Muscle of arm (tissue), 12 donors: ENCODE measurements around the gene HIPK3. TPM values are rescaled to one million over a fixed set of nuclear protein-coding genes. Genes with fewer than 3 reads are reported as not detected.
"Not testable (repeated sequence)": the region's sequence is repeated elsewhere in the genome, so short reads cannot be mapped to it uniquely, and the experiment has no call there.

Experiments used
- DNase-seq: peaks from one replicate; pipeline ENCODE4 v3.0.0-alpha.2; 2013
- polyA plus RNA-seq, 12 donors: library from polyadenylated mRNA; unstranded; fragments of 120-200 nt; gene quantifications; one replicate each; pipeline ENCODE4 v1.2.1, GENCODE V29; 2013; ENCODE audit not compliant: insufficient read length in 12 of 12

The HIPK3 gene
- polyA plus RNA-seq, 12 donors: 52.0 to 121 (median 87.4) TPM; not detected in 1

DNA sequence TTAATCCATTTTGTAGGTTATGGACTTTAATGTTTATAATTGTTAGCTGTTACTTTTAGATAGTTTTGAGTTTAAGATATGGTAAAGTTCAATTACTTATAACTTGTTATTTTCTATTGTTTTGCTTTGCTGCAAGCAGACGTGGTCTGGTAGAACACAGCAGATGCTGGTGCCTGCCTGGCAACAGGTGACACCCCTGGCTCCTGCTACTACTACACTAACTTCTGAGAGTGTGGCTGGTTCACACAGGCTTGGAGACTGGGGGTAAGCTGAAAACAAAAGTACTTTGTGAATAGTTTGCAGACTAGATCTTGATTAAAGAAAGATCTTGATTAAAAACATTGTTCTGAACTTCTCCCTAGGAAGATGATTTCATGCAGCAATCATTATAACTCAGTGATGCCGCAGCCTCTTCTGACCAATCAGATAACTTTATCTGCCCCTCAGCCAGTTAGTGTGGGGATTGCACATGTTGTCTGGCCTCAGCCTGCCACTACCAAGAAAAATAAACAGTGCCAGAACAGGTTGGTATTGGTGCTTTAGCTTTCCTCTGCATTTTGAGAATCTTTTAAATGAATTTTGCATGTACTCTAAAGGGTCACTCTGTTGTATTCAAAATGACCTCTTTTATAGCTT, 90.4 kb downstream of the HIPK3 start:
- DNase-seq: no peak

DNA sequence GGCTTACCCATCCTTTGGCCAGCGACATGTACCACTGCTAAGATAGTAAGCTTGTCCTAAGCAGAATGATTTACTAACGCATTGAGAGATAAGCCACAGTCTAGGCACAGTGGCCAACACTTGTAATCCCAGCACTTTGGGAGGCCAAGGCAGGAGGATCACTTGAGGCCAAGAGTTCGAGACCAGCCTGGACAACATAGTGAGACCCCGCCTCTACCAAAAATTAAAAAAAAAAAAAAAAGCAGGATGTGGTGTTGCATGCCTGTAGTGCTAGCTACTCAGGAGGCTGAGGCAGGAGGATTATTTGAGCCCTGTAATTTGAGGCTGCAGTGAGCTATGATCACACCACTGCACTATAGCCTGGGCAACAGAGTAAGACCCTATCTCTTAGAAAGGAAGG, 93.1 kb downstream of the HIPK3 start:
- no peak for DNase-seq

DNA sequence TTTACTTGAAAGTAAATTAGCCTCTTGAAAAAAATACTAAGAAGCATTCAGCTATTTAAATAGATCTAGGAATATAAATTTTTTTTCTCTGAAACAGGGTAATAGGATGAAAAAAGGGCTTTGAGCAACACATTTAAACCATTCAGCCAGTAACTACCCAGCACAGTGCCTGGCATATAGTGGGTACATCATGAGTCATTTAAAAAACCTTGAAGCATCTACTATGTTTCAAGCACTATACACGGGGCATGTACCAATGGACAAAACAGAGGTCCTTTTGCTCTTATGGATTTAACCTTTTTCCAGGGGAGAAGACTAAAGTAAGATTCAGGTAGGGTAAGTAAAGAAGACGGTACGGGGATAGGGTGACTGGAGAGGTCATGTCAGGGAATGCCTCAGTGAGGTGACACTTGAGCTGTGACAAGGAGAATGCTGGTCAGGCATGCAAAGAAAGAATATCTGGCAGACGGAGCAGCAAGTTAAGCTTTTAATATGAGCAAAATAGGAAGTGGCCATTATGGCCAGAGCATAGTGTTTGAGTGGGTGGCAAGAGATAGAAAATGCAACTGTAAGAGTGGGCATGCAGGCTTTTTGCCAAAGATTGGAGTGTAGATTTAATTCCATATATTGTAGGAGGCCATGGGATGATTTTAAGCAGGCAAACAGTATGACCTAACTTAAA, 101.1 kb downstream of the HIPK3 start:
- no peak for DNase-seq

DNA sequence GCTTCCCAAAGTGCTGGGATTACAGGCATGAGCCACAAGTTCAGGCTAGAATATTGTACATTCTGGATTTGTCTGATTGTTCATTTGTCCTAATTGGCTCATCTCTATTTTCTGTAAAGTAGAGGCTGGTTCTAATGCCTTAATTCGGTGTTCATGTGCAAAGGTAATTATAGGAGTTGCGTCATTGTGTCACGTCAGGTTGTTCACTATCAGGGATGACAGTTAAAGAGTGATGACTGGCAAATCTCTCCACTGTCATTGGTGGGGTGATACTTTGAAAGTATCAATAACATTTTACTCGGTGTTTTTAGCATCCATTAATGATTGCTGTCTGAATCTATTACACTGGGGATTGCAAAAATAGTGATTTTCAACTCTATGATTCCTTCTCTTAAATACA, 103.5 kb downstream of the HIPK3 start:
- DNase-seq: no peak

DNA sequence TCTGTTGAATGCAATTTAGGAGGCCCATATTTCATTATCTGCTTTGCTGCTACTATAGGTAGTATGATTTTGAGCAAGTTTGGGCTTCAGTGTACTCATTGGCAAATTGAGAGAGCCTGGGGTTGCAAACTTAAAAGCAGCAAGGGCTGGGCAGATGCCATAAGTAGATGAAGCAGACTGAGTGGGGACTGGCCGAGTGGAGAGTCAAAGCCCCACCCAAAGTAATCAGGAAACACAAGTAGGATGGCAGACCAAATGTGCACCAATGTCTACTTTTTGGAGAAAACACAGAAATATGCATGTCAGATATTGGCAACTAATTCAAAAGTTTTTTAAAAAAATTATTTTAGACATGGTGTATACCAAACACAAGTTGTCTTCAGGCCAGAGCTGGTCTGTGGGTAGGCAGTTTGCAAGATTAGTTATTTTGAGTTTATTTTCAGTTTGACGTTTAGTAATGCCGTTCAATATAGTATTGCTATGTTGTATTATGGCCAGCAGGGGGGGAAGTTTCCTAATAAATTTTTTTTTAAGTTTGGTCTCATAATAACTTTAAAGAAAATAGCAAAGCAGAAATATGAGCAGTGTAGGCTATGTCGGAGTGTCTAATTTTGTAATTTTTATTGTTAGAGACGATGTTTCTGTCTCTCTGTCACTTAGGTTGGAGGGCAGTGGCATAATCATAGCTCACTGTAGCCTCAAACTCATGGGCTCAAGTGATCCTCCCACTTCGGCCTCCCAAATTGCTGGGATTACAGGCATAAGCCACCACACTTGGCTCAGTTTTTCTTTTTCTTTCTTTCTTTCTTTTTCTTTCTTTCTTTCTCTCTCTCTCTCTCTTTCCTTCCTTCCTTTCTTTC, 105.1 kb downstream of the HIPK3 start:
- peak; percentile 51 for DNase-seq

DNA sequence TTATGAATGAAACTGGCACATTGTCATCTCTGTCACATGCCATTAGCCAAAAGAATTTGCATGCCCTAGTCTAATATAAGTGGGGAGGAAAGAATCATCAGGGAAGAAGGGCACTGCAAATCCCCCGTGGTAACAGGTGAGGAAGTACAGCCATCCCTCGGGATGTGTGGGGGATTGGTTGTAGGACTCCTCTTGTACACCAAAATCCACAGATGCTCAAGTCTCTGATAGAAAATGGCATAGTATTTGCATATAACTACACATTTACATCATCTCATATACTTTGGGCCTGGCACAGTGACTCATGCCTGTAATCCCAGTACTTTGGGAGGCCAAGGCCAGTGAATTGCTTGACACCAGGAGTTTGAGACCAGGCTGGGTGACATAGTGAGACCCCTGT, 109.7 kb downstream of the HIPK3 start:
- DNase-seq: no peak

DNA sequence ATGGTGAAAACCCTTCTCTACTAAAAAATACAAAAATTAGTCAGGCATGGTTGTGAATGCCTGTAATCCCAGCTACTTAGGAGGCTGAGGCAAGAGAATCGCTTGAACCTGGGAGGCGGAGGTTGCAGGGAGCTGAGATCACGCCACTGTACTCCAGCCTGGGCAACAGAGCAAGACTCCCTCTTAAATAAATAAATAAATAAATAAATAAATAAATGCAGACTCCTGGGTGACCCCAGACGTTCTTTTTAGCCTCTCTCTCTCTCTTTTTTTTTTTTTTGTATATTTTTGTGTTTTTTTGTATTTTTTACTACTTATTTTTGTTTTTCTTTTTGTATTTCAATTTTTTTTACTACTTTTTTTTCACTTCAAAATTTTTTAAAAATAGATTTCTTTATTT, 111.3 kb downstream of the HIPK3 start:
- DNase-seq: not testable (repeated sequence)

DNA sequence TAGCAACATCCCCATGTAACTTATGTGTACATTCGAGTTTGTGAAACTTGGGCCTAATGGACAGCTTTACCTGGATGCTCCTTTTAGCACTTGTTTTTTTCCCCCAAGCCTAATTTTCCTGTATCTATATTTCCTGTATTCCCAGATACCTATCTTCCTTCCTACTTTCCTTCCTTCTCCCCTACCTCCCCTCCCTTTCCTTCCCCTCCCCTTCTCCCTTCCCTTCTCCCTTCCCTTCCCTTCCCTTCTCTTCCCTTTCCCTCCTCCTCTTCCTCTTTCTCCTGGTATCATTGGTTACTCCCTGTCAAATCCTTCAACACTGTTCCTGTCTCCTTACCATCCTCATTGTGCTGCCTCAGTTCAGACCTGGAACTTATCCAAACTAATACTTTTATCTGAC, 111.8 kb downstream of the HIPK3 start:
- DNase-seq: no peak

DNA sequence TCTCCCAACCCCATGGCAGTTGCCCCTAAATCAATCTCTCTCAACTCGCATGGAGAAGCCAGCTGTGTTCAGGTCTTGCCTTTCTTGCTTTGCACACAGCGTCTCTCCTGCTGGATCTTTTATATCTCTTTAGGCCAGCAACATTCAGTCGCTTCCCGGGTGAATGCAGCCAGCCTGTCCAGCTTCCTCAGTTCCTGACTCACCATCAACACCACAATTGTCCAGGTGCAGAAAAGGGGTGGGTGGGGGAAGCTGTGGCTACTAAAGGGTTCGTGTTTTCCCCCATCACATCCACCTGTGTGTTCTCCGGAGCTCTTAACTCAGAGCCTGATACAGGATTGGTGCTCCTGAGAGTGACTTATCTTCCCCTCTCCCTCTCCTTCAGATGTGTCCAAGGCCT, 116.5 kb downstream of the HIPK3 start:
- no peak for DNase-seq

DNA sequence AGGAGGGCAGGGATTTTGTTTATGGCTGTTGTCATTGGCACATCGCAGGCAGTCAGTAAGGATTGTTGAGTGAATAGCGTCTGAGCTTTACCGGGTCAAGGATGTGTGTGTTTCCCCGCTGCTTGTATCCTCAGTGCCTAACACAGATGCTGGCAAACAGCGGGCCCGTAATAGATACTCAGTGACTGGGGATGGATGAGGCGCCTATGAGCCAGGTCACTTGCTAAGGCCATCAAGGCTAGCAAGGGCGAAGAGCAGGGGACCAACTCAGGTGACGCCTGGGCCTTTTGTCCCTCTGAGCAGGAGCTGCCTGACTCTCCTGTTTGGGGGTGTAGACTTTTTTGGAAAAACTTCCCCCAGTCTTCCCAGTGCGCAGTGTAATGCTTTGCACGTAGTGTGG, 118.1 kb downstream of the HIPK3 start:
- DNase-seq: no peak

DNA sequence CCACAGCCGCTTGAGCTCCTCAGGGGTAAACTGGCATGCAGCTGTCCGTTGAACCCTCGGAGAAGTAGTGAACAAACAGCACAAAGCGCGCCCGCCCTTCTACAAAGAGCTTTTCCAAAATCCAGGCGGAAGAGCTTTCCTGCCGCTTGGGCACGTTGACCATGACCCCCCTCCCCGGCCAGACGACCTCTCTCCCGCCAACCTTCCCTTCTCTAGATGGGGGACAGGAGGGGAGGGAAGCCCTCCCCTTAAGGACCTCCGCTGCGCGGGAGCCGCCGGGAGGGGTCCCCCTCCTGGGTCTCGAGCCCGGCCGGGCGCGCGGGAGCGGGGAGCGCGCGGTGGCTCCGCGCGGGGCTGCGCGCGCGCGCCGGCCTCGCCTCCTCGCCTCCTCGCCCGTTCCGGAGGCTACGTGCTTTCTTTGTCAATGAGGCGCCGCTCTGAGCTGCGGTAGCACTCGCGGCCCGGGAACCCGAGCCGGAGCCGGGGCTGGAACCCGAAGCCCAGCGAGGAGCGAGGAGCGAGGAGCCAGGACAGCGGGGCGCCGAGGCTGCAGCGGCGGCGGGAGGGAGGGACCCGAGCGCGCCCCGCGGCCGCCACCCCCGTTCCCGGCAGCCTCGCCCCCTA, 118.6 kb downstream of the HIPK3 start, which contains the start of gene KIAA1549L:
TSS of gene KIAA1549L (plus strand) at position 421 of the 624 bp plus-strand sequence.
- DNase-seq: no peak

DNA sequence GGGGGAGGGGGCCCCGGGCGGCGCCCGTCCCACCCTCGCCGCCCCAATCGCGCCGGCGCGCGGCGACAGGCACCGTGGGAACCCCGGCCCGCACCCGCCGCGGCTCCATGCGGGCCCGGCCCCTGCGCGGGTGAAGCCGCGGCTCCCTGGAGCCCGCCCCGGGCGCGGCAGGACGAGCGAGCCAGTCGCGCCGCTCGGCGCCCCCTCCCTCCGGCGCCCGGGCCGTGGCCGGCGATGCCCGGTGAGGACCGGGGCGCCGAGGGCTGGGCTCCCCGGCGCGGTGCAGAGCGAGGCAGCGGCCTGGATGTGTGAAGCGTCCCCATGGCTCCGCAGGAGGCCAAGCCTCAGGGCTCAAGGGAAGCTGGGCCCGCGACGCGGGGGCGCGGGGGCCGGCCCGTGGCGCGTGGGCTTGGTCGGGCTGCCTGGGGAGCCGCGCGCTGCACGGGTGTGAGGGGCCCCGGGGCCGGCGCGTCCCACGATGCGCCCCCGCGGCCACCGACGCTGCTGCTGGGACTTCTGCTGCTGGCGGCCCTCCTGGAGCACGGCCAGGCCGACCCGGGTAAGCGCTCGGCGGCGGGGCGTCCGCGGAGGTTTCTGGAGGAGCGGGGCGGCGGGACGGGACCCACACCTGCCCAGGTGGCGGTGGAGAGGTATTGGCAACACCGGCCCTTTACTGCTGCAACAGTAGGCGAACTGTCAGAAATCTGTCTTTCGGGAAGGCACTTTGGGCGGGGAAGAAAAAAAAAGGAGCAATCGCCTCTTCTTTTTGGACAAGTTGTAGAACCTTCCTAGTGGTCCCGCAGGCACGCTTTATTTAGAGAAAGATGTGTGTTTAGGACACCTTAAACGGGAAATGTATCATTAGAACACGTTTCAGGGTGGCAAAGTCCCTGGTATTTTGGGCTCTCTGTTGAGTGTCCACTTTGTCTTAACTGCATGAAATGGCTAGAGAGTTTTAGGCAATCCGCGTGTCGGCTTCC, 119.4 kb downstream of the HIPK3 start:
- DNase-seq: no peak

DNA sequence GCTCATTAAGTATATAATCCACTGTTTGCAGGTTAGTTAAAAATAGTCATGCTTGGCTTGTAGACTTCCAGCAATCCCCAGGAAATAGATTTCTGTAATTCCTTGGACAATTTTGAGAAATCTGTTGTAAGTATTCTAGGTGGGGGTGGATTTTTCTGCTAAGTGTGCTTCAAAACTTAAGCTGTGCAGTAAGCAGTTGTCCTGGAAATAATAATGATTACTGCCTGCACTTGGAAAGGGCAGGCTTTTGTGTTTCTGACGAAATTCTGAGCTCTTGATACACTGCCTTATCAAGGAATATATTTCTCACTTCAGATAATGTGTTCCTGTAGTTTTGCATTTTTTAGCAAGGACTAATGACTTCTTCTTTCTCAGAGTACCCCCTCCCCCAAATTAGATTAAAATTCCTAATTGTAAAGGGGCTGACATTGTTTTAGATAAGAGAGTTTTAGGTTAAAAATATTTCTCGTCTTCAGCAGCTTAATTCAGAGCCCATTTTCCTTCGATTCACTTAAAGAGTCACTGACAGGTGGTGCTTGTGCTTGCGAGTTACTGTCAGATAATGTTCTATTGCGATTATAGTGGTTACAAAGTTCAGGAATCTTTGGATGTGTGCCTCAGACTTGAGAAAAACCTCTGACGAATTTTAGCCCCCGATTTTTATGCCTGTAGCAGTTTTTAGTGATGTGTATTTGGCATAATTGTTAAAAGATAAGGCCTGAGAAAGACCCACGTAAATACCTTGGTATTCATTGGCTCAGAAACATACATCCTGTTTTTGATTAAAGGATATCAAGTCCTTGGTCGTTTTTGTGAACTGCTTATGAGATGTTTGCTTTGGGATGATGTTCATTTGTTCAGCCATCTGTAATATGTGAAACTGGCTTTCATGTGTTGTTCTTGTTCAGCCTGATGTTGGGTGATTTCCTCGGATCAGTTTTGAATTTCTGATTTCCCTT, 120.5 kb downstream of the HIPK3 start:
- no peak for DNase-seq

DNA sequence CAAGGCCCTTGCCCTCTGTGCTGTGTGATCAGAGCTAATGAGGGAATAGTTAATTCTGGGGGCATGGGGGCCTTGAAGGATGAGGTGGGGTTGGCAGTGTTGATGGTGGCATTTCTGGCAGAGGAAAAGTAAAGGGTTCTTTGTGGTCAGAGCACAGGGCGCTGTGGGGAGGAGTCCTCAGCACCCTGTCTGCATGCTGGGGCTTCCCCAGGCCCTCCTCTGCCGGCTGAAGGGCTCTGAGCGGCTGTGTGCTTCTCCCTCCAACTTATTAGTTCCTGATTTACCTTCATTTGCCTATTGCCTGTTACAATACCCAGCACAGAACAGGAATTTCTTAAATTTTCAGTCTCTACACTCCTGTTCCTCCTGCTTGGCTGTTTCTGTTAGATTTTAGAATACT, 122.8 kb downstream of the HIPK3 start:
- DNase-seq: no peak

DNA sequence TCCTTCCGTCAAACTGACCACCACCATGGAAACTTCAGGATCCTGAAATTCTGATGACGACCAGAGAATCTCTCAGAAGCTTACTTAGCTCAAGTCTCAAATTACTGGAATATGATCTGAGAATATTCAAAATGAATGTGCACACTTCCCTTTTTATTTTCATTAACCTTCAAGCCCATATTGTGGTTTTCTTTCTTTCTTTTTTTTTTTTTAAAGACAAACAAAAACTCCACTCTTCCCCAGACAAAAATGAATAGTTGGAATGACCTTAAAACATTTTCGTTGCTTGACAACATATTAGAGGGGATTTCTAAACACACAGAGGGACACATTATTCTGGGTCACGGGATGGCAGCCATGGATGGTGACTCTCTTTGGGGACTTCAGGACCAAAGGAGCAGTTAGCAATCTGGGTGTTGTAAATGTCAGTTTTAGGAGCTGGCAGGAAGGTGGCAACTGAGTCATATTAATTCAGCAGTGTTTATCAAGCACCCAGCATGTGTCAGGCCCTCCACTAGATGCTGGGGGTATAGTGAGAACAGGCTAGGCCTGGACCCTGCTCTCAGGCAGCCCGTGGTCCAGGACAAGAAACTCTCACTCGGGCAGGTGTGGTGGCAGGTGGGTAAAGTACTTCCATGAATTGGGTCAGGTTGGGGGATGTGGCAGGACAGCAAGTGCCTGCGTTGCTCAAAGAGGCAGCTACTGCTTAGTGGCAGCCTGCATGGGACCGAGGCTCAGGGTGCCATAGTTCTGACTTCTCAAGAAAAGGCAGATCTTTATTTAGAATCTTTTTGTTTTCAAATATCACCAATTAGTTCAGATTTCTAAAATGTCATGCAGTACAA, 126.1 kb downstream of the HIPK3 start:
- no peak for DNase-seq

DNA sequence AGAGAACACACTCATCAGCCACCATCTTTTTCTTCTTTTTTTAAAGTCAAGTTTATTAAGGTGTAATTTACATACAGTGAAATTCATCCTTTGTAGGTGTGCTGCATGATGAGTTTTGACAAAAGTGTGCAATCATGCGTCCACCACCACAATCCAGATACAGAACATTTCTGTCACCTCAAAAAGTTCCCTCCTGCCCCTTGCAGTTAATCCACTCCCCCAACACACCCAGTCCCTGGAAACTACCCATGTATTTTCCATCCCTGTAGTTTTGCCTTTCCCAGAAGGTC, 126.7 kb downstream of the HIPK3 start:
- no peak for DNase-seq

DNA sequence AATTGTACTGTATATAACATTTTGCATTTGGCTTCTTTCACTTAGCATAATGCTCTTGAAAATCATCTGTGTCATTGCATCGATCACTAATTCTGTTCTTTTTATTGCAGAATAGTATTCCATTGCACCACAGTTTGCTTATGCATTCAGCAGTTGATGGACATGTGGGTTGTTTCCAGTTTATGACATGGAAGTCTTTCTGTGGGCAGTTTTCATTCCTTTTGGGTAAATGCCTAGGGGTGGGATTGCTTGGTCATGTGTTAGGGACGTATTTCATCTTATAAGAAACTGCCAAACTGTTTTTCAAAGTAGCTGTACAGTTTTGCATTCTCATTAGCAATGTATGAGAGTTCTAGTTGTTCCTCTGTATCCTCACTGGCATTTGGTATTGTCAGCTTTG, 127.0 kb downstream of the HIPK3 start:
- no peak for DNase-seq

DNA sequence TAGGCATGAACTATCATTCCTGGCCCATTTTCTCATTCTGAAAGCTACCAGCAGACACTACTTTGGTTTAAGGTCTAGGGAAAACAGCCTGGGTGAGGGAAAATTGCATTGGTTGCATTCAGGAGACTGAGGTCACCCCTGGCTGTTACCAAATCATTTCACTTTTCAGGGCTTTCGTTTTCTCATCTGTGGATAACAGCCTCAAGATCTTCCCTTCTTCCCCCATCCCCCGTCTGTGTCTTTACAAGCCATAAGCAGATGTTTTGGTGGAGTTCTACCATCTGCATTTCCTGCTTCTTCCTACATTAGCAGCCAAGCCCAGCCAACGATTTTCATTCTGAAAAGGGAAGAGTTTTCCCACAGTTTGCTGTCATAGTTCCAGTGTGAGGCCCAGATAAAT, 130.4 kb downstream of the HIPK3 start:
- no peak for DNase-seq

DNA sequence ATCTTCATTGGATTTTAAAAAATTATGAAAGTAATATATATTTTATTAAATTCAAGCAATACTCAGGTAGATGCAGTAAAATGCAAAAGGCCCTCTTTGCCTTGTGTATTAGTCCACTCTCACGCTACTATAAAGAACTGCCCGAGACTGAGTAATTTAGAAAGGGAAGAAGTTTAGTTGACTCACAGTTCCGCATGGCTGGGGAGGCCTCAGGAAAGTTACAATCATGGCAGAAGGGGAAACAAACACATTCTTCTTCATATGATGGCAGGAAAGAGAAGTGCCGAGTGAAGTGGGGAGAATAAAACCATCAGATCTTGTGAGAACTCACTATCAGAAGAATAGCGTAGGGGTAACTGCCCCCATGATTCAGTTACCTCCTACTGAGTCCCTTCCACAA, 130.8 kb downstream of the HIPK3 start:
- no peak for DNase-seq
